Measurements from ENCODE around the gene CD19. TPM values are rescaled to one million over a fixed set of nuclear protein-coding genes. Genes with fewer than 3 reads are reported as not detected.

Gene CD19
- polyA plus RNA-seq, 1 donor = 4.0 TPM

GRCh38 chr16:28980929-28981328, 49.2 kb downstream of the CD19 start:
- no peak for DNase-seq

- no peak for DNase-seq
Observed at GRCh38 chr16:28981517-28981916, 49.7 kb downstream of the CD19 start.

- DNase-seq = no peak
Observed at GRCh38 chr16:28982418-28982817, 50.6 kb downstream of the CD19 start.

- no peak for DNase-seq
Observed at GRCh38 chr16:28982949-28983348, 51.2 kb downstream of the CD19 start.

- no peak for DNase-seq
Observed at GRCh38 chr16:28983644-28984043, 51.9 kb downstream of the CD19 start.

GRCh38 chr16:28984091-28984490, 52.3 kb downstream of the CD19 start:
- no peak for DNase-seq

GRCh38 chr16:28984619-28985135, 52.9 kb downstream of the CD19 start, which contains the start of gene LAT:
Gene LAT (plus strand): TSS chr16:28985052. CDS start chr16:28985418, 366 bp downstream.
- DNase-seq = no peak

GRCh38 chr16:28985211-28986041, 53.7 kb downstream of the CD19 start:
- no peak for DNase-seq

- no peak for DNase-seq
Observed at GRCh38 chr16:28986046-28986445, 54.3 kb downstream of the CD19 start.

GRCh38 chr16:28986492-28986891, 54.7 kb downstream of the CD19 start:
- no peak for DNase-seq

- DNase-seq = no peak
Observed at GRCh38 chr16:28987170-28987853, 55.5 kb downstream of the CD19 start.

Other genes with a start within 250 kb of the CD19 start
- gene EIF3C, start 220.5 kb upstream of the CD19 start, polyA plus RNA-seq (ENCODE audit: insufficient read length) = 678 TPM
- 4.5 TPM for gene NPIPB9, start 180.2 kb upstream of the CD19 start, polyA plus RNA-seq (ENCODE audit: insufficient read length)
- 108 TPM for gene ATXN2L, start 109.0 kb upstream of the CD19 start, polyA plus RNA-seq (ENCODE audit: insufficient read length)
- 195 TPM for gene TUFM, start 85.6 kb upstream of the CD19 start, polyA plus RNA-seq (ENCODE audit: insufficient read length)
- gene SH2B1, start 68.1 kb upstream of the CD19 start, polyA plus RNA-seq (ENCODE audit: insufficient read length) = 65.1 TPM
- gene ATP2A1, start 53.5 kb upstream of the CD19 start, polyA plus RNA-seq (ENCODE audit: insufficient read length) = 7.0 TPM
- gene RABEP2, start 6.7 kb upstream of the CD19 start, polyA plus RNA-seq (ENCODE audit: insufficient read length) = 23.3 TPM
- gene NFATC2IP, start 19.0 kb downstream of the CD19 start, polyA plus RNA-seq (ENCODE audit: insufficient read length) = 91.1 TPM
- 40.1 TPM for gene SPNS1, start 42.8 kb downstream of the CD19 start, polyA plus RNA-seq (ENCODE audit: insufficient read length)
- gene LAT, start 53.1 kb downstream of the CD19 start, polyA plus RNA-seq (ENCODE audit: insufficient read length) = 8.1 TPM

All from left kidney (tissue), 2 donors.